ENCODE data around the gene KCTD2. TPM values are rescaled to one million over a fixed set of nuclear protein-coding genes. Genes with fewer than 3 reads are reported as not detected.

Gene KCTD2
- total and polyA plus RNA-seq, 2 of the 13 experiments (the other 11 are each of a cell fraction or from before 2014, with no cell fraction given), result 28.3 to 32.6 TPM

DNA sequence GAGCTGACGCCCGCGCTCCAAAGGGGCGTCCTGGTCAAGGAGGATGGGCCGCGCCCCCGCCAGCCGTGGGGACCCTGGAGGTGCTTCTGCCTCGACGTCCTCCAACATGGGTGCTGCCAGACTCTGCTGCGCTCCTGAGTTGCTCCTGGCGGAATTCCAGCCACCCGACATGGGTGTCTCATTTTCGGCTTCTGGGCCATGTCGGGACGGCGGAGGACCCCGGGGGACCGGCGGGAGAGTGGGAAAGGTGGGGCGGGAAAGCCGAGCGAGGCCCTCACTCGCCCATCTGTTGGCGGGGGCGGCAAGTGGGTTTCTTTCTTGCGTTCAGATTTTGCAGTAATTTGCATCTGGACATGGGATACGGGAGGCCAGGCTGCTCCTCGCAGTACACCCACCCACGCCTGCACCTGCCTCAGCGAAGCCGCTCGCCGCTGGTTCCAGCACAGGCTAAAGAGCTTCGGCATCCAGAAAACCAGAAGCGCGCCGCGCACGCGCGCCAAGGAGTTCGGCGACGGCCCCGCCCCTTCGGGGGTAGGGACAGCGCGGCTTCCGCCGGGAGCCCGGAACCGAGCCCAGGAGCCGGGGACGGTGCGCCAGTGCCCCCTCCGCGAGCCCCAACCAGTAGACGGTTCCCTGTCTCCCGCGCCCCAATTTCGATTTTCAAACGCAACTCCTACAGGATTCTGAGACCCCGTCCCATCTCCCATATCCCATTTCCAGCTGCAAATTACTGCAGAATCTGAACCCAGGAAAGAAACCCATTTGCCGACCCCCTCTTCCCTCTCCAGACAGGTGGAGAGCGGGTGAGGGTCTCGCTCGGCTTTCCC lies 62.6 kb downstream of the KCTD2 start, which contains the start of gene ARMC7 (continued):
- TF ChIP-seq NR2F1 (CRISPR knock-in tag; IDR thresholded peaks at IDR 0.05), result no peak
- TF ChIP-seq MIER2 (CRISPR knock-in tag; IDR thresholded peaks at IDR 0.05), result 0 out of 2 replicates have a peak, but pooled peaks have one; percentile 27
- peak; percentile 10; the same call in 1 of the 2 replicates for TF ChIP-seq KDM5A (IDR thresholded peaks at IDR 0.05; ENCODE audit: borderline replicate concordance, low read length)
- TF ChIP-seq ZNF335 (CRISPR knock-in tag; IDR thresholded peaks at IDR 0.05), result no peak
- peak; percentile 56 to 93; a peak in 3 of 4 replicates for TF ChIP-seq POLR2A (IDR thresholded peaks at IDR 0.05; ENCODE audit: insufficient read depth in 1 of 2, low read depth in 2 of 2, low read length in 2 of 2)
- TF ChIP-seq IRX3 (CRISPR knock-in tag; IDR thresholded peaks at IDR 0.05; ENCODE audit: borderline replicate concordance, low read depth), result peak; percentile 82; the same call in 1 of the 2 replicates
- TF ChIP-seq MTF1 (CRISPR knock-in tag; IDR thresholded peaks at IDR 0.05), result 0 out of 2 replicates have a peak, but pooled peaks have one; percentile 66
- no peak for TF ChIP-seq RARA (CRISPR knock-in tag; IDR thresholded peaks at IDR 0.05)
- TF ChIP-seq POLR2G (IDR thresholded peaks at IDR 0.05; ENCODE audit: low read depth, low read length), result peak; percentile 95
- 0 out of 2 replicates have a peak, but pooled peaks have one; percentile 34 for TF ChIP-seq ZNF720 (CRISPR knock-in tag; IDR thresholded peaks at IDR 0.05)
- peak; percentile 72 for TF ChIP-seq PHF21A (CRISPR knock-in tag; IDR thresholded peaks at IDR 0.05)
- TF ChIP-seq, protein P1, sequence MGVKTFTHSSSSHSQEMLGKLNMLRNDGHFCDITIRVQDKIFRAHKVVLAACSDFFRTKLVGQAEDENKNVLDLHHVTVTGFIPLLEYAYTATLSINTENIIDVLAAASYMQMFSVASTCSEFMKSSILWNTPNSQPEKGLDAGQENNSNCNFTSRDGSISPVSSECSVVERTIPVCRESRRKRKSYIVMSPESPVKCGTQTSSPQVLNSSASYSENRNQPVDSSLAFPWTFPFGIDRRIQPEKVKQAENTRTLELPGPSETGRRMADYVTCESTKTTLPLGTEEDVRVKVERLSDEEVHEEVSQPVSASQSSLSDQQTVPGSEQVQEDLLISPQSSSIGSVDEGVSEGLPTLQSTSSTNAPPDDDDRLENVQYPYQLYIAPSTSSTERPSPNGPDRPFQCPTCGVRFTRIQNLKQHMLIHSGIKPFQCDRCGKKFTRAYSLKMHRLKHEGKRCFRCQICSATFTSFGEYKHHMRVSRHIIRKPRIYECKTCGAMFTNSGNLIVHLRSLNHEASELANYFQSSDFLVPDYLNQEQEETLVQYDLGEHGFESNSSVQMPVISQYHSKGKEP (CRISPR knock-in tag; IDR thresholded peaks at IDR 0.05), result 0 out of 2 replicates have a peak, but pooled peaks have one; percentile 46
- TF ChIP-seq CBFB (CRISPR knock-in tag; IDR thresholded peaks at IDR 0.05), result 0 out of 2 replicates have a peak, but pooled peaks have one; percentile 63
- peak; percentile 94 for TF ChIP-seq ZNF788 (CRISPR knock-in tag; IDR thresholded peaks at IDR 0.05; ENCODE audit: borderline replicate concordance)
- peak; percentile 76; the same call in 1 of the 2 replicates for TF ChIP-seq ZNF256 (CRISPR knock-in tag; conservative IDR thresholded peaks at IDR 0.05)
- peak; percentile 78 for TF ChIP-seq KDM2A (CRISPR knock-in tag; IDR thresholded peaks at IDR 0.05; ENCODE audit: borderline replicate concordance, low read depth)
- TF ChIP-seq ZNF83 (CRISPR knock-in tag; IDR thresholded peaks at IDR 0.05; ENCODE audit: borderline replicate concordance), result 0 out of 2 replicates have a peak, but pooled peaks have one; percentile 42
- TF ChIP-seq SALL1 (CRISPR knock-in tag; IDR thresholded peaks at IDR 0.05), result peak; percentile 76
- TF ChIP-seq ZNF510 (CRISPR knock-in tag; IDR thresholded peaks at IDR 0.05; ENCODE audit: low read depth), result no peak
- TF ChIP-seq YEATS2 (CRISPR knock-in tag; IDR thresholded peaks at IDR 0.05; ENCODE audit: borderline replicate concordance), result peak; percentile 76; the same call in 1 of the 2 replicates
- 0 out of 2 replicates have a peak, but pooled peaks have one; percentile 31 for TF ChIP-seq PPARG (CRISPR knock-in tag; conservative IDR thresholded peaks at IDR 0.05)
- no peak for TF ChIP-seq ZBTB1 (CRISPR knock-in tag; IDR thresholded peaks at IDR 0.05; ENCODE audit: borderline replicate concordance)
- 0 out of 2 replicates have a peak, but pooled peaks have one; percentile 12 for TF ChIP-seq SOX5 (CRISPR knock-in tag; IDR thresholded peaks at IDR 0.05; ENCODE audit: borderline replicate concordance)
- TF ChIP-seq ZNF431 (CRISPR knock-in tag; IDR thresholded peaks at IDR 0.05; ENCODE audit: borderline replicate concordance, low read depth), result peak; percentile 76; the same call in 1 of the 2 replicates
- TF ChIP-seq BRD4 (CRISPR knock-in tag; IDR thresholded peaks at IDR 0.05), result 0 out of 2 replicates have a peak, but pooled peaks have one; percentile 23
- TF ChIP-seq HINFP (CRISPR knock-in tag; IDR thresholded peaks at IDR 0.05; ENCODE audit: low read depth), result 0 out of 2 replicates have a peak, but pooled peaks have one; percentile 30
- TF ChIP-seq MED1 (CRISPR knock-in tag; IDR thresholded peaks at IDR 0.05), result peak; percentile 53
- TF ChIP-seq SMAD3 (CRISPR knock-in tag; IDR thresholded peaks at IDR 0.05), result 0 out of 2 replicates have a peak, but pooled peaks have one; percentile 48
- peak; percentile 94; the same call in 1 of the 2 replicates for TF ChIP-seq ZNF678 (CRISPR knock-in tag; IDR thresholded peaks at IDR 0.05)

Data from HepG2 (cell line).